CD4-positive, alpha-beta T cell (primary cell): ENCODE measurements around the gene ZDHHC18. TPM values are rescaled to one million over a fixed set of nuclear protein-coding genes. Genes with fewer than 3 reads are reported as not detected.
"Not testable (repeated sequence)": the region's sequence is repeated elsewhere in the genome, so short reads cannot be mapped to it uniquely, and the experiment has no call there.

Source experiments
- ATAC-seq: fragments of 200-7000 bp; cut with Tn5 transposase; one replicate; pipeline ENCODE4 v1.10.0; 2022; ENCODE audit warnings: mild to moderate bottlenecking; ENCODE audit not compliant: poor library complexity
- CTCF ChIA-PET: fragments of 350-600 bp; sonication (Branson Sonifier 250); formaldehyde crosslinking; loops from one replicate; lab custom pipeline; 2021; ENCODE audit warnings: antibody characterized with exemption, inconsistent platforms; lab: Charles Lee
- POLR2A ChIA-PET: fragments of 350-600 bp; sonication (Branson Sonifier 250); formaldehyde crosslinking; loops from one replicate; lab custom pipeline; 2021; ENCODE audit warnings: antibody characterized with exemption, inconsistent platforms; lab: Charles Lee
- DNase-seq, 14 experiments: peaks; one replicate each; pipeline ENCODE4 v3.0.0-alpha.2; 2013 to 2020; ENCODE audit warnings: mixed read lengths in 2 of 14
- H3K27ac ChIP-seq, 2 donors: one replicate each; pipeline versions ENCODE4 v1.5.1 to v1.7.0; 2013; ENCODE audit warnings: low read length in 2 of 2, low read depth in 1 of 2, mild to moderate bottlenecking in 1 of 2
- H3K27me3 ChIP-seq, 2 experiments: 1 replicate in 1 of 2; 2 replicates in 1 of 2; pipeline versions ENCODE4 v1.6.1 to v1.7.0; 2013; ENCODE audit warnings: low read length in 2 of 2, control low read depth in 1 of 2, mild to moderate bottlenecking in 1 of 2, moderate library complexity in 1 of 2; ENCODE audit not compliant: insufficient read depth in 2 of 2, control insufficient read depth in 1 of 2
- H3K36me3 ChIP-seq: one replicate; pipeline ENCODE4 v1.6.1; 2013; ENCODE audit warnings: low read length, control low read depth; ENCODE audit not compliant: insufficient read depth
- H3K4me1 ChIP-seq: one replicate; pipeline ENCODE4 v1.6.1; 2013; ENCODE audit warnings: low read length, control low read depth; ENCODE audit not compliant: insufficient read depth
- H3K4me3 ChIP-seq: one replicate; pipeline ENCODE4 v1.5.1; 2013; ENCODE audit warnings: mild to moderate bottlenecking, low read length, moderate library complexity
- H3K9me3 ChIP-seq, 2 experiments: 1 replicate in 1 of 2; 2 replicates in 1 of 2; pipeline versions ENCODE4 v1.6.1 to v1.7.0; 2013; ENCODE audit warnings: low read length in 2 of 2, mild to moderate bottlenecking in 2 of 2, control low read depth in 1 of 2, moderate library complexity in 1 of 2; ENCODE audit not compliant: control insufficient read depth in 1 of 2, insufficient read depth in 1 of 2
- H3K27ac Mint-ChIP-seq: one replicate; pipeline ENCODE4 v1.8.0; 2020; ENCODE audit warnings: mixed read lengths
- H3K27me3 Mint-ChIP-seq: one replicate; pipeline ENCODE4 v1.8.0; 2021; ENCODE audit warnings: mixed read lengths
- H3K36me3 Mint-ChIP-seq: one replicate; pipeline ENCODE4 v1.8.0; 2021; ENCODE audit warnings: low read depth, mixed read lengths
- H3K4me1 Mint-ChIP-seq: one replicate; pipeline ENCODE4 v1.8.0; 2021; ENCODE audit warnings: low read depth, mixed read lengths
- H3K4me3 Mint-ChIP-seq: one replicate; pipeline ENCODE4 v1.8.0; 2020; ENCODE audit warnings: mild to moderate bottlenecking, mixed read lengths
- H3K9me3 Mint-ChIP-seq: one replicate; pipeline ENCODE4 v1.8.0; 2020; ENCODE audit warnings: mixed read lengths
- intact Hi-C, 2 experiments: fragments of 100-400 bp; cut with DNase I in 1 of 2; cut with micrococcal nuclease in 1 of 2; formaldehyde crosslinking; loops; one replicate each; pipeline versions ENCODE4 v1.15.1 to v1.9.0; 2023 to 2025; cut with DNase I, micrococcal nuclease
- total RNA-seq, 174 experiments: library from RNA in 2 of 174; stranded (reverse) in 2 of 174; gene quantifications; one replicate each; pipeline ENCODE4 v1.2.3 and lab custom pipeline; 2021 to 2026
- TF ChIP-seq, protein P1 (sequence below): fragments of 200-600 bp; IDR thresholded peaks from one replicate; pipeline ENCODE4 v1.8.0; 2022; ENCODE audit warnings: antibody characterized with exemption, mild to moderate bottlenecking

Gene ZDHHC18
- total RNA-seq, 2 experiments from 2014 or later = 46.2 to 48.0 TPM

DNA sequence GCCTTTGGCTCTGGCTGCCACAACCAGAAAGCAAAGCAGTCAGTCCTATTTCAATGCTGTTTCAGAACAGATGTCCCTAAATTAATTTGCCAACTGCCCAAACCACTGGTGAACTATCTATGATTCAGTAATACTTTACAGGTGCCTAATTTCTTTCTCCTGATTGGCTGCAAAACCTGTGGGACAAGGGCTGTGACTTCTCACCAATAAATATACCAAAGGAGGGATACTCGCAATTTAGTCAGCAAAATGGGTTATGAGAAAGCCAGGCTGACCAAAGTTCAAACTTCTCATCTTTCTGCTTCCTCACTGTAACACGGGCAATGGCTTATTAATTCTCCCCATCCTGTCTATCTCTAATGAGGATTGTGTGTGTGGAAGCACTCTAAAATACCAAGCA is 50.8 kb downstream of the ZDHHC18 start:
- Histone ChIP-seq H3K36me3 (peaks cover 59% of the 10 kb centered on the region), H3K27me3 (no peaks in the 10 kb centered on the region), H3K4me3 (no peak overlapping the region), H3K27ac (no peak overlapping the region), H3K4me1 (no peaks in the 10 kb centered on the region), H3K9me3 (no peaks in the 10 kb centered on the region)
- DNase-seq (no peak), ATAC-seq (no peak)
- H3K4me1 Mint-ChIP-seq = no peaks in the 10 kb centered on the region
- no peaks in the 10 kb centered on the region for H3K27me3 Mint-ChIP-seq
- peaks cover 44% of the 10 kb centered on the region for H3K36me3 Mint-ChIP-seq
- POLR2A ChIA-PET = no interaction called here
- H3K9me3 Mint-ChIP-seq = no peaks in the 10 kb centered on the region
- CTCF ChIA-PET = interaction anchor here (0.8 to 1.6 kb wide), 5 partner anchors 12 to 273 kb away, joined by 3 to 6 read pairs (median 4); no protein-coding TSS in a partner anchor
- no peak overlapping the region for H3K4me3 Mint-ChIP-seq
- TF ChIP-seq, protein P1, sequence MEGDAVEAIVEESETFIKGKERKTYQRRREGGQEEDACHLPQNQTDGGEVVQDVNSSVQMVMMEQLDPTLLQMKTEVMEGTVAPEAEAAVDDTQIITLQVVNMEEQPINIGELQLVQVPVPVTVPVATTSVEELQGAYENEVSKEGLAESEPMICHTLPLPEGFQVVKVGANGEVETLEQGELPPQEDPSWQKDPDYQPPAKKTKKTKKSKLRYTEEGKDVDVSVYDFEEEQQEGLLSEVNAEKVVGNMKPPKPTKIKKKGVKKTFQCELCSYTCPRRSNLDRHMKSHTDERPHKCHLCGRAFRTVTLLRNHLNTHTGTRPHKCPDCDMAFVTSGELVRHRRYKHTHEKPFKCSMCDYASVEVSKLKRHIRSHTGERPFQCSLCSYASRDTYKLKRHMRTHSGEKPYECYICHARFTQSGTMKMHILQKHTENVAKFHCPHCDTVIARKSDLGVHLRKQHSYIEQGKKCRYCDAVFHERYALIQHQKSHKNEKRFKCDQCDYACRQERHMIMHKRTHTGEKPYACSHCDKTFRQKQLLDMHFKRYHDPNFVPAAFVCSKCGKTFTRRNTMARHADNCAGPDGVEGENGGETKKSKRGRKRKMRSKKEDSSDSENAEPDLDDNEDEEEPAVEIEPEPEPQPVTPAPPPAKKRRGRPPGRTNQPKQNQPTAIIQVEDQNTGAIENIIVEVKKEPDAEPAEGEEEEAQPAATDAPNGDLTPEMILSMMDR = no peak
- H3K27ac Mint-ChIP-seq = no peak overlapping the region
- intact Hi-C loops = loop anchor here in 1 of 2 experiments (5.0 kb wide), 1 partner anchor 35 kb away; no protein-coding TSS in a partner anchor

DNA sequence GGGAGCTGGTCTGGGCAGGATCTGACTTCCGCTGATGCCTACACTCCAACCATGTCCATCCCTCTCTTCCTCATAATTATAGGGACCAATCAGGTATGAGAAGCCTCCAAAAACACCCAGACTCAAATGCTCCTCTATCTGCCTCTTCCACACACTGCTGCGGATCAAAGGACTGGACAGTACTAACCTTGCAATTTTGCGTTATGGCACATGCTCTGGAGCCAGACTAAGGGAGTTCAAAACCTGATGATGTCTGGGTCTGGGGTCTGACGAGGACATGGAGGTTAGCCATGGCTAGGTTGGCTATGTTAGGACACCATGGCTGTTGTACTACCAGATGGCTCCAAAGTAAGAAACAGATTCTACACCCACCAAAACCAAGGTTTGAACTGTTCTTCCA is 53.3 kb downstream of the ZDHHC18 start:
- POLR2A ChIA-PET = no interaction called here
- ATAC-seq = no peak
- TF ChIP-seq, protein P1 = no peak
- H3K4me1 ChIP-seq = no peaks in the 10 kb centered on the region
- H3K4me3 ChIP-seq = no peak overlapping the region
- no peak for DNase-seq
- H3K36me3 ChIP-seq = peaks cover 83% of the 10 kb centered on the region
- H3K27me3 ChIP-seq = no peaks in the 10 kb centered on the region
- Mint-ChIP-seq H3K27ac (no peak overlapping the region), H3K36me3 (peaks cover 68% of the 10 kb centered on the region), H3K4me3 (no peak overlapping the region), H3K27me3 (no peaks in the 10 kb centered on the region), H3K4me1 (peaks cover 5% of the 10 kb centered on the region), H3K9me3 (no peaks in the 10 kb centered on the region)
- intact Hi-C loops = loop anchor here (2.0 to 5.0 kb wide), 2 partner anchors 37 to 277 kb away; no protein-coding TSS in a partner anchor
- no peak overlapping the region for H3K27ac ChIP-seq
- H3K9me3 ChIP-seq = no peaks in the 10 kb centered on the region
- CTCF ChIA-PET = no interaction called here

DNA sequence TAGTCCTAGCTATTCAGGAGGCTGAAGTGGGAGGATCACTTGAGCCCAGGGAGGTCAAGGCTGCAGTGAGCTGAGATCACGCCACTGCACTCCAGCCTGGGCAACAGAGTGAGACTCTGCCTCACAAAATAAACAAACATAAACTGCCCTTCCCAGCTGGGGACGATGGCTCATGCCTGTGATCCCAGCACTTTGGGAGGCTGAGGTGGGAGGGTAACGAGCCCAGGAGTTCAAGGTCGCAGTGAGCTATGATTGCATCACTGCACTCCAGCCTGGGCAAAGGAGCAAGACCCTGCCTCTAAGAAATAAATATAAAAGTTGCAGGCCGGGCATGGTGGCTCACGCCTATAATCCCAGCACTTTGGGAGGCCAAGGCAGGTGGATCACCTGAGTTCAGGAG is 55.1 kb downstream of the ZDHHC18 start:
- peaks cover 91% of the 10 kb centered on the region for H3K36me3 ChIP-seq
- POLR2A ChIA-PET, DNase-seq, H3K9me3 Mint-ChIP-seq, ATAC-seq, H3K27me3 ChIP-seq, H3K9me3 ChIP-seq, H3K4me3 ChIP-seq, H3K27ac ChIP-seq, intact Hi-C loops, H3K4me1 Mint-ChIP-seq, H3K4me3 Mint-ChIP-seq, H3K4me1 ChIP-seq, H3K27me3 Mint-ChIP-seq, H3K27ac Mint-ChIP-seq: not testable (repeated sequence)
- CTCF ChIA-PET = interaction anchor here (1.1 to 1.3 kb wide), 3 partner anchors 8 to 279 kb away, joined by 3 to 5 read pairs (median 4); partner anchors contain the start of gene GPN2
- H3K36me3 Mint-ChIP-seq = peaks cover 80% of the 10 kb centered on the region
